Tibial nerve (tissue), 4 donors: Measurements from ENCODE around the gene NINJ2. TPM values are rescaled to one million over a fixed set of nuclear protein-coding genes. Genes with fewer than 3 reads are reported as not detected.

ENCODE experiments used
- DNase-seq, 2 donors: peaks; one replicate each; pipeline ENCODE4 v3.0.0-alpha.2; 2019; ENCODE audit warnings: low spot score in 2 of 2
- H3K27ac ChIP-seq, 4 donors: fragments of 200-600 bp; sonication (generic) in 3 of 4; one replicate each; pipeline ENCODE4 v1.5.1; 2017 to 2019; ENCODE audit warnings: mild to moderate bottlenecking in 1 of 4
- H3K27me3 ChIP-seq, 2 donors: fragments of 200-600 bp; sonication (generic) in 1 of 2; one replicate each; pipeline versions ENCODE4 v1.5.1 to v1.6.0; 2017 to 2019
- H3K36me3 ChIP-seq, 3 donors: fragments of 200-600 bp; sonication (generic); one replicate each; pipeline ENCODE4 v1.5.1; 2018 to 2019
- H3K4me1 ChIP-seq, 4 donors: fragments of 200-600 bp; sonication (generic) in 3 of 4; one replicate each; pipeline ENCODE4 v1.5.1; 2017 to 2019
- H3K4me3 ChIP-seq, 4 donors: fragments of 200-600 bp; sonication (generic) in 3 of 4; one replicate each; pipeline ENCODE4 v1.5.1; 2017 to 2019; ENCODE audit warnings: mild to moderate bottlenecking in 1 of 4, moderate library complexity in 1 of 4
- H3K9me3 ChIP-seq, 4 donors: fragments of 200-600 bp; sonication (generic) in 3 of 4; one replicate each; pipeline ENCODE4 v1.5.1; 2017 to 2019
- CTCF ChIP-seq, 5 experiments: fragments of 200-600 bp in 3 of 5; fragments of 450-650 bp in 2 of 5; sonication (generic) in 3 of 5; IDR thresholded peaks; one replicate each; pipeline ENCODE4 v1.5.1; 2016 to 2019; ENCODE audit warnings: antibody characterized with exemption in 5 of 5, mild to moderate bottlenecking in 3 of 5, moderate library complexity in 2 of 5
- EP300 ChIP-seq, 2 donors: sonication (generic); formaldehyde crosslinking; IDR thresholded peaks; one replicate each; pipeline ENCODE4 v1.6.1; 2017; ENCODE audit warnings: antibody characterized with exemption in 2 of 2, mild to moderate bottlenecking in 1 of 2
- POLR2A ChIP-seq, 2 donors: fragments of 450-650 bp; IDR thresholded peaks; one replicate each; pipeline ENCODE4 v1.6.1; 2017; ENCODE audit warnings: antibody characterized with exemption in 2 of 2, mild to moderate bottlenecking in 2 of 2, moderate library complexity in 2 of 2
- WGBS, 2 donors: methylation state at CpG; one replicate each; pipeline ENCODE4 v1.1.5; 2018; 5-methylcytosine and 5-hydroxymethylcytosine counted together
- total RNA-seq, 4 donors: library from RNA; depleted of rRNA; stranded (reverse); fragments of >200 nt; gene quantifications; one replicate each; pipeline ENCODE4 v1.1.0, GENCODE V29; 2016

Gene NINJ2
- total RNA-seq, 4 donors from 2014 or later = 8.4 to 17.7 (median 12.6) TPM

GRCh38 chr12:639988-640387 lies 23.3 kb downstream of the NINJ2 start:
- Histone ChIP-seq H3K36me3 (no peaks in the 10 kb centered on the region), H3K27ac (peak overlapping the region in 2 of 4 donors; percentile 4 to 38), H3K4me1 (peaks cover 0 to 21% (median 7%) of the 10 kb centered on the region in 4 donors), H3K9me3 (no peaks in the 10 kb centered on the region), H3K27me3 (no peaks in the 10 kb centered on the region), H3K4me3 (no peak overlapping the region)
- TF ChIP-seq CTCF (IDR thresholded peaks at IDR 0.05) (no peak), EP300 (IDR thresholded peaks at IDR 0.05) (no peak), POLR2A (IDR thresholded peaks at IDR 0.05) (no peak)
- no peak for DNase-seq
- 88 to 92% methylated on average over 5 of the region's 5 CpGs for WGBS, 2 donors

- no peak for TF ChIP-seq CTCF (IDR thresholded peaks at IDR 0.05)
- no peak for TF ChIP-seq POLR2A (IDR thresholded peaks at IDR 0.05)
- TF ChIP-seq EP300 (IDR thresholded peaks at IDR 0.05) = no peak
- 92 to 94% methylated on average over 5 of the region's 5 CpGs for WGBS, 2 donors
- no peaks in the 10 kb centered on the region for H3K27me3 ChIP-seq
- DNase-seq = no peak
- no peak overlapping the region for H3K4me3 ChIP-seq
- no peaks in the 10 kb centered on the region for H3K36me3 ChIP-seq
- no peaks in the 10 kb centered on the region for H3K9me3 ChIP-seq
- peaks cover 0 to 16% (median 5%) of the 10 kb centered on the region in 4 donors for H3K4me1 ChIP-seq
- H3K27ac ChIP-seq = peak overlapping the region in 2 of 4 donors; percentile 38 to 52
These were observed 23.7 kb downstream of the NINJ2 start for GRCh38 chr12:639566-639965.

GRCh38 chr12:638953-639557 lies 24.2 kb downstream of the NINJ2 start:
- WGBS, 2 donors = 50 to 51% methylated on average over 3 of the region's 3 CpGs
- DNase-seq = no peak
- Histone ChIP-seq H3K27ac (peak overlapping the region in 2 of 4 donors; percentile 38 to 52), H3K9me3 (no peaks in the 10 kb centered on the region), H3K36me3 (no peaks in the 10 kb centered on the region), H3K4me1 (peaks cover 0 to 11% (median 2%) of the 10 kb centered on the region in 4 donors), H3K4me3 (no peak overlapping the region), H3K27me3 (no peaks in the 10 kb centered on the region)
- no peak for TF ChIP-seq CTCF (IDR thresholded peaks at IDR 0.05)
- no peak for TF ChIP-seq EP300 (IDR thresholded peaks at IDR 0.05)

- DNase-seq = no peak
- no peak overlapping the region for H3K27ac ChIP-seq
- H3K36me3 ChIP-seq = no peaks in the 10 kb centered on the region
- TF ChIP-seq EP300 (IDR thresholded peaks at IDR 0.05) = no peak
- TF ChIP-seq CTCF (IDR thresholded peaks at IDR 0.05) = no peak
- TF ChIP-seq POLR2A (IDR thresholded peaks at IDR 0.05) = no peak
- H3K4me1 ChIP-seq = peaks cover 0 to 17% (median 8%) of the 10 kb centered on the region in 4 donors
- H3K9me3 ChIP-seq = no peaks in the 10 kb centered on the region
- no peak overlapping the region for H3K4me3 ChIP-seq
- WGBS, 2 donors = 87 to 91% methylated on average over 4 of the region's 4 CpGs
- no peaks in the 10 kb centered on the region for H3K27me3 ChIP-seq
These were observed 26.6 kb downstream of the NINJ2 start for GRCh38 chr12:636632-637031.

- peak overlapping the region in 1 of 4 donors; percentile 86 for H3K27ac ChIP-seq
- WGBS, 2 donors = 71 to 78% methylated on average over 2 of the region's 2 CpGs
These were observed 29.5 kb downstream of the NINJ2 start for GRCh38 chr12:633731-634130.

More at GRCh38 chr12:633731-634130, 29.5 kb downstream of the NINJ2 start:
- Histone ChIP-seq H3K4me3 (no peak overlapping the region), H3K9me3 (no peaks in the 10 kb centered on the region), H3K36me3 (no peaks in the 10 kb centered on the region), H3K27me3 (no peaks in the 10 kb centered on the region), H3K4me1 (peaks cover 0 to 34% (median 11%) of the 10 kb centered on the region in 4 donors)
- TF ChIP-seq CTCF (IDR thresholded peaks at IDR 0.05) = no peak
- TF ChIP-seq EP300 (IDR thresholded peaks at IDR 0.05) = no peak
- no peak for TF ChIP-seq POLR2A (IDR thresholded peaks at IDR 0.05)
- DNase-seq = no peak
